Right kidney (tissue), 1 donor: ENCODE results near the gene FN1.
A peak's percentile ranks its signal among the peaks of the same experiment; 100 is the strongest.
"Not testable (repeated sequence)": the region's sequence is repeated elsewhere in the genome, so short reads cannot be mapped to it uniquely, and the experiment has no call there.

Experiments
- DNase-seq: peaks from one replicate; pipeline ENCODE4 v3.0.0-alpha.2; 2016

Gene FN1

DNA sequence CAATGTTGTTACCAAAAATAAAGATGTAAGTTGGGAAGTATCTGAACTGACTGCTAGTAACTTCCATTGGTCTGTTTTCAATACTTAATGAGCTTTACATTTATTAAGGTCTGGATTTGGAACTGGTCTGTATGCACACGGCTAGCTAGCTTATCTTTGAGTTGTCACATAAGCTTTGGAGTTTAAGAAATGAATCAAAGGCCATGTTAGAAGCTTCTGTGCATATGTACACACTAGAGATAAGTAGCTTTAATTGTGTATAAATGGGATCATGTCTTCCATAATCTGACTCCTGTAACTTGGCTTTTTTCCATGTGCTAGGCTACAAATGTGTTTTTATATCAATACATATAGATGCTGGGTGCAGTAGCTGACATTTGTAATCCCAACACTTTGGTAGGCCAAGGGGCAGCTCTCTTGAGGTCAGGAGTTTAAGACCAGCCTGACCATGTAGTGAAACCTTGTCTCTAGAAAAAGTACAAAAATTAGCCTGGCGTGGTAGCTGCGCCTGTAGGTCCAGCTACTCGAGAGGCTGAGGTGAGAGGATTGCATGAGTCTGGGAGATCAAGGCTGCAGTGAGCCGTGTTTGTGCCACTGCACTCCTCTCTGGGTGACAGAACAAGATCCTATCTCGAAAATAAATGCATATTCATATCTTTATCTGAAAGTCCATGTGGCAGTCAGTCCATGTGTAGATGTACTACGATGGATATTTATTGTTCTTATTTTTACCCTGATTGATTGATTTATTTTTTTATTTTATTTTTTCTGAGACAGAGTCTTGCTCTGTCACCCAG is 96.8 kb downstream of the FN1 start:
- DNase-seq: no peak

DNA sequence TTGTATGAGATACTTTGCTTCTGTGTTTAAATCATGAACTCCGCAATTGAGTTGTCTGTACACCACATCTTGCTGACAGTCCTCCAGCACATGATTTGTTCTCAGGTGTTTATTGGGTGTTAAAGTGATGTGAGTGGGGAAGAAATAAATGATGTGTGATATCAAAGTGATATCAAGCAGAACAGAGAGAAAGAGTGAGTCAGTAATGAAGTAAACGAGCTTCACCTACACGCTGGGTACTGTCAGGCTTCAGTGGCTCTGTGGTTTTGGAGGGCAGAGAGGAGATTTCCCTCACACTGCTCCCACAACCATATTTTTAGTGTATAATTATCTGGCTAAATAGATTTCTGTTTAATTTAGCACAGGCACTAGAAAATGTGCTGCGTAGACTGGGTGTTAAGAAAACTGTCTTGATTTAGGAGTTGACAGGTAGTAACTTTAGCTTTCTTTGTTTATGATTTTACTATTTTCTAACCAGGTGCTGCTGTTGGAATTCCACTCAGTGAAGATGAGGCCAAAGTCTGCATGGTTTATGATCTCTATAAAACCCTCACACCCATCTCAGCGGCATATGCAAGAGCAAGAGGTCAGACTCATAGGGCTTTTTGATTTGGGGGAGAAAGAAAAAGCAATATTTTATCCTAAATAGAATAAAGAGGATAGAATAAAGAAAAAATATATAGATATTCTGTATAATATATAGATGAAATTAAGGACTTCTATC is 102.8 kb downstream of the FN1 start:
- peak; percentile 16 for DNase-seq

DNA sequence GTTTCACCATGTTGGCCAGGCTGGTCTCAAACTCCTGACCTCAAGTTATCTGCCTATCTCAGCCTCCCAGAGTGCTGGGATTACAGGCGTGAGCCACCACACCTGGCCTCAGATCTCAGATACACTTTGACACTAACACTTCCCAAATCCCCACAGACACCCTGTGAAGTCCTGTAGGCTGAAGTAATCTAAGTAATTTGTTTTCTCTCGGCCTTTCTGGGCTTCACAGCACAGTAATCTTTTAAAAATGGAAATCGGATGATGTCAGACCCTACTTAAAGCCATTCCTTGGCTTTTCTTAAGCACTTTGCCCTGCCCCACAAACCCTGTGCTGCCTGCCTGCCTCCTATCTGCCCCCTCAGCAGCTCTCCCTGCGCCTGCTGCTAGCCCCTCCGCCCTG is 107.8 kb downstream of the FN1 start:
- no peak for DNase-seq

DNA sequence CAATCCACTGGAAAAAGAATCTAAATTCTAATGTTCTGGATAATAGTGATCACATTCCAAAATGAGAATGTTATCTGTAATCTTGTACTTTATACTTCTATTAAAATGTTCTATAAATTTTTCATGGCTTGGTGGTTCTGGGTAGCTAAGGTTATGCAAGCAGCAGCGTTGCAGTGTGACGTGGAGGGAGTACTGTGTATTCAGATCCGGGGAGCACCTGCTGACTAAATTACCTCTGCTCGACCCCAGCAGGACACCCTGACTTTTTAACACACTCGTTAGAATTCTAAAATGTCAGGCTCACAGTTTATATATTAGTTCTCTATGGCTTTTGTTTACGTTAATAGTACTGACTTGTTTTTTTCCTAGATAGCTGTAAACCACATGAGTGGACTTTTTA is 111.1 kb downstream of the FN1 start:
- no peak for DNase-seq

DNA sequence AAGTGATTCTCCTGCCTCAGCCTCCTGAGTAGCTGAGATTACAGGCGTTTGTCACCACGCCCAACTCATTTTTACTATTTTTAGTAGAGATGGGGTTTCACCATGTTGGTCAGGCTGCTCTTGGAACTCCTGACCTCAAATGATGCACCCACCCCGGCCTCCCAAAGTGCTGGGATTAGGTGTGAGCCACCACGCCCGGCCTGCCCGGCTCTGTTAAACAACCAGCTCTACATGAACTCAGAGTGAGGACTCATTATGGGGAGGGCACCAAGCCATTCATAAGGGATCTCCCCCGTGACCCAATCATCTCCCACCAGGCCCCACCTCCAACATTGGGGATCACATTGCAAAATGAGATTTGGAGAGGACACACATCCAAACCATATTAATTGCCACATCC is 115.2 kb downstream of the FN1 start:
- DNase-seq: no peak

DNA sequence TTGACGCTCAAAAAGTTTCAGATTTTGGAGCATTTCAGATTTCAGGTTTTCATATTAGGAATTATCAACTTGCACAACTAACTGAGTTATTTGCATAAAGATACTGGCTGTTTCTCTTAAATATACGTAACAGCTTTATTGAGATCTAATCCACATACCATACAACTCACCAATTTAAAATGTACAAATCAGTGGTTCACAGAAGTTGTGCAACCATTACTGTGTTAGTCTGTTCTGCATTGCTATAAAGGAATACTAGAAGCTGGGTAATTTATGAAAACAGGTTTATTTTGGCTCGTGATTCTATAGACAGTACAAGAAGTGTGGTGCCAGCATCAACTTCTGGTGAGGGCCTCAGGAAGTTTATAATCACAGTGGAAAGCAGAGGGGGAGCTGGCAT is 115.8 kb downstream of the FN1 start:
- DNase-seq: no peak

DNA sequence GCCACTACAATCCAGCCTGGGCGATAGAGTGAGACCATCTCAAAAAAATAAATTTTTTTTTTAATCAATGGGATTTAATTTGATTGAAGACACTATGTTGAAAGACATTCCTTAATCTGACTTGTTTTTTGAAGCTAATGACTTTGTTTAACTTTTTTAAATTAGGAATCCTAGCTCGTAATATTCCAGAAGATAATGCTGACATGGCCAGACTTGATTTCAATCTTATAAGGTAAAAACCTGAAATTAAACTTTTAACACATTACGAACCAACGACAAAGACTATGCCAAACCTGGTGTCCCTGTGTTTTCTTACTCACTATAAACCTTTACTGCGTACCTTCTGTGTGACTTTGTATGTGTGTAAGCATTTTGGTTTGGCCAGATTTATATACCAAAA is 116.4 kb downstream of the FN1 start:
- DNase-seq: no peak

DNA sequence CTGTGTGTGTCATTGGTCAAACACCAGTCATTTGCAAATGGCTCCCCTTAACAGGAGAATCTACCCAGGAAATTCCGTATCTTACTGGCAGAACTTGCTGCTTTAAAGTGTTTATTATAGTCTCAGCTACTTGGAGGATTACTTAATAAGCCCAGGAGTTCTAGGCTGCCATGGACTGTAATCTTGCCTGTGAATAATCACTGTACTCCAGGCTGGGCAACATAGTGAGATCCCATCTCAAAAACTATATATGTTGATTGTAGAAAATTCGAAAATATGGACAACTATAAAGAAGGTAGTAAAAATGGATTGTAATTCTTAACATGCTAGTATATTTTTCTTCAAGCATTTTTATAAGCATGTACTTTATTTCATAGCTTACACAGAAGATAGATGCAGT is 119.5 kb downstream of the FN1 start:
- DNase-seq: no peak

DNA sequence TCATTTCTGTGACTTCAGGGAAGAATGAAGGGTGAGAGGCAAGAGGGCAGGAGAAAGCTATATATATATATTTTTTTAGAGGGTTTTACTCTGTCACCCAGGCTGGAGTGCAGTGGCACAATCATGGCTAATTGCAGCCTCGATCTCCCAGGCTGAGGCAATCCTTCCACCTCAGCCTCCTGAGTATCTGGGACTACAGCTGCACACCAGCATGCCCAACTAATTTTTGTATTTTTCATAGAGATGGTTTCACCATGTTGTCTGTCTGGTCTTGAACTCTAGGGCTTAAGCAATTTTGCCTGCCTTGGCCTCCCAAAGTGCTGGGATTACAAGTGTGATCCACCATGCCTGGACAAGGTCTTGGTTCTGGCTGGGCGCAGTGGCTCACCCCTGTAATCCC is 120.6 kb downstream of the FN1 start:
- DNase-seq: no peak

DNA sequence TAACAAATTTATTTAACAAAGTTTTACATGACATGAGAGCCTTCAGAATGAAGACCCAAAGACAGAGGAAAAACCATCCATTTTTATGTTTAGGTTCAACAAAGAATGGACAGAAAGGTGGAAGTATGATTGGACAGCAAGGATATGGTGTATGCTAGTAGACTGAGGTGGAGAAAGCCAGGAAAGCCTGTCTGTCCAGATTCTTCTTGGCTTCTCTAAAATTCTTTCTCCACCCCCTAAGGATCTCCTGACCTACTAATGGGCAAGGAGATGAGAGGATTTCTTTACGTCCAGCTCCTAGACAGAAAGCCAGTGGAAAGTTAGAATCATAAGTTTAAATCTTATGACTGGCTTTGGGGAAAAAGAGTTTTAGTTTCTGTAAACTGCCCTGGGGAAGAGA is 121.0 kb downstream of the FN1 start:
- no peak for DNase-seq

DNA sequence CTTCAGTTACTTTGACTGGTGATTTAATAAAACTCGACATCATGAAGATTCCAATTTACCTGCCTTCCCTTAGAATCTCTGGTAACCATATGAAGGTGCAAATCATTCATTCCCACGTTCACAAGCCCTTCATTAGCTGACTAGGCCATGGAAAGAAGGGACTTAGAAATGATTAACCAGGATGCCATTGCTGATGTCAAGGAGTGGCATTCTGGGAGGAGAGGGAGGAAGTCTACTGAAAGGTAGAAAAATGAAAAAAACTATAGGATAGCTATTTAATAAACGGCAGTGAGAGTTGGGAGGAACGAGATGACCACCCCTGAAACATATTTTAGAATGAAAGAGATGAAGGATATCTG is 122.6 kb downstream of the FN1 start:
- no peak for DNase-seq

DNA sequence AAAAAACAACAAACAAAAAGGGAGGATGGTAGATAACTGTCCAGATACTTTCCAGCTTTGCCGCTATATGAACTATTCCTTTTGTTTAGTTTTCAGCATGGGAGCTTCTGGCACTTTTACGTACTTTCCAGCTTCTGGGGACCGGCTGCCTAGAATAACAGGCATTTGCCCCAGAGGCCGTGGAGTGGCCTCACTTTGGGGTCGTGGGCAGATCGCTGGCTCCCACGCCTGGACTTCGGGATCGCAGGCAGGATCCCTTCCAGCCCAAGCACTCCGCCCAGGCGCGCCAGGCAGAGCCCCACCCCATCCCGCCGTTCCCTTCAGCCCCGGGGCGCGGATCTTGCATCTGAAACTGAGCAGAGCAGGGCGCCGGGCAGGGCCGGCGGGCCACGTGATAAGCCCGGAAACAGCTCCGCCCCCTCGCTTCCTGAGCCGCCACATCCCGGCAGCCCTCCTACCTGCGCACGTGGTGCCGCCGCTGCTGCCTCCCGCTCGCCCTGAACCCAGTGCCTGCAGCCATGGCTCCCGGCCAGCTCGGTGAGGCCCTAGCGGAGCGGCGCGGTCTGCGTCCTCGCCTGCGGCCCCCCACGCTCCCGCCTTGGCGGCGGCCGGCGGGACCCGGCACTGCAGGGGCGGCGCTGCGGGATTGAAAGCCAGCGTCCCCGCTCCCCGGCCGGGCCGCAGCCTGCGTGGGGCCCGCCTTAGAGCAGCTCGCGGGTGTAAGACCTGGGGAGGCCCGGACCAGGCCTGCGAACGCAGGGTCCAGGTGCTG is 124.1 kb downstream of the FN1 start, which contains the start of gene ATIC:
ATIC (plus strand) TSS at position 435 of the 772 bp plus-strand sequence; CDS start at position 519, 84 bp downstream.
- peak; percentile 94 for DNase-seq

DNA sequence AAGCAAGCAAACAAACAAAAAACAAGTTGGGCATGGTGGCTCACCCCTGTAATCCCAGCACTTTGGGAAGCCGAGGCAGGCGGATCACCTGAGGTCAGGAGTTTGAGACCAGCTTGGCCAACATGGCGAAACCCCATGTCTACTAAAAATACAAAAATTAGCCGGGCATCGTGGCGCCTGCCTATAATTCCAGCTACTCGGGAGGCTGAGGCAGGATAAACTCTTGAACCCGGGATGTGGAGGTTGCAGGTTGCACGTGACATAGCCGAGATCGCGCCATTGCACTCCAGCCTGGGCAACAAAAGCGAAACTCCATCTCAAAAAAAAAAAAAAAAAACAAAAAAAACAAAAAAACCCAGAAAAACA is 124.6 kb downstream of the FN1 start:
- not testable (repeated sequence) for DNase-seq
